Psoas muscle (tissue), 8 donors: ENCODE data around the gene FBRSL1. TPM values are rescaled to one million over a fixed set of nuclear protein-coding genes. Genes with fewer than 3 reads are reported as not detected.
A peak's percentile ranks its signal among the peaks of the same experiment; 100 is the strongest.

Experiments
- ATAC-seq, 4 donors: fragments of 200-7000 bp; cut with Tn5 transposase; one replicate each; pipeline ENCODE4 v1.9.1; 2020; ENCODE audit warnings: moderate library complexity in 3 of 4, mild to moderate bottlenecking in 2 of 4
- DNase-seq, 2 donors: peaks; one replicate each; pipeline ENCODE4 v3.0.0-alpha.2; 2020
- H3K27ac ChIP-seq: fragments of 200-600 bp; one replicate; pipeline ENCODE4 v1.8.0; 2022
- H3K27me3 ChIP-seq, 3 donors: fragments of 200-600 bp in 1 of 3; one replicate each; pipeline versions ENCODE4 v1.6.1 to v1.8.0; 2013 to 2022; ENCODE audit warnings: low read length in 2 of 3, mild to moderate bottlenecking in 2 of 3, moderate library complexity in 1 of 3; ENCODE audit not compliant: insufficient read depth in 3 of 3
- H3K36me3 ChIP-seq, 2 donors: fragments of 200-600 bp in 1 of 2; one replicate each; pipeline versions ENCODE4 v1.6.1 to v1.8.0; 2013 to 2022; ENCODE audit warnings: low read depth in 1 of 2, mild to moderate bottlenecking in 1 of 2, moderate library complexity in 1 of 2; ENCODE audit not compliant: insufficient read depth in 1 of 2
- H3K4me1 ChIP-seq: fragments of 200-600 bp; one replicate; pipeline ENCODE4 v1.8.0; 2022
- H3K4me3 ChIP-seq: fragments of 200-600 bp; one replicate; pipeline ENCODE4 v1.8.0; 2022; ENCODE audit warnings: mild to moderate bottlenecking
- H3K9me3 ChIP-seq: fragments of 200-600 bp; one replicate; pipeline ENCODE4 v1.8.0; 2022
- CTCF ChIP-seq: fragments of 200-600 bp; IDR thresholded peaks from one replicate; pipeline ENCODE4 v1.8.0; 2022; ENCODE audit warnings: antibody characterized with exemption
- WGBS, 3 donors: extraction: QIAGEN DNeasy Blood & Tissue Kit; methylation state at CpG; one replicate each; pipeline versions ENCODE4 v1.1.6 to v1.1.7; 2013; 5-methylcytosine and 5-hydroxymethylcytosine counted together
- intact Hi-C, 2 donors: fragments of 100-400 bp; cut with DNase I; formaldehyde crosslinking; loops; one replicate each; pipeline versions ENCODE4 v1.11.0 to v1.14.2; 2022
- polyA plus RNA-seq, 3 donors: library from polyadenylated mRNA; stranded (reverse); fragments of 200-250 nt; gene quantifications; one replicate each; pipeline ENCODE4 v1.2.3, GENCODE V29; 2013
- total RNA-seq, 4 donors: library from RNA; stranded (reverse); fragmentation: NEBNext Ultra II Directional in 2 of 4; extraction: Animal tissue kit (Norgen Biotek cat#: 25700) in 2 of 4; gene quantifications; one replicate each; pipeline versions ENCODE4 v1.2.1 to v1.2.4, GENCODE V29; 2021 to 2023
- donor health status: healthy with polysubstance abuse.
- donor health status: DM: no; HTN: no; CAD: no; lungs with moderate emphysema.
- donor health status: Bipolar disorder and iron deficiency.
- donor health status: healthy.
- donor health status: DM: yes; HTN: yes; CAD: no.
- donor health status: DM: no; HTN: no; CAD: no.
- donor health status: DM: no; HTN: no; CAD: no.
- donor health status: DM: yes; HTN: yes; CAD: no.

FBRSL1 gene
- total and polyA plus RNA-seq, 7 donors = 23.0 to 54.5 (median 40.1) TPM

GRCh38 chr12:132502149-132502881 is 12.4 kb downstream of the FBRSL1 start:
- no peak for TF ChIP-seq CTCF
- no peaks in the 10 kb centered on the region for H3K36me3 ChIP-seq
- no peaks in the 10 kb centered on the region for H3K9me3 ChIP-seq
- ATAC-seq = no peak
- no peak overlapping the region for H3K4me3 ChIP-seq
- peaks cover 92% of the 10 kb centered on the region for H3K4me1 ChIP-seq
- 50 to 64% (median 57%) methylated on average over 17 to 24 of the region's 24 CpGs for WGBS, 3 donors
- intact Hi-C loops = no loop called here
- no peak overlapping the region for H3K27ac ChIP-seq
- DNase-seq = no peak
- H3K27me3 ChIP-seq = no peaks in the 10 kb centered on the region

- TF ChIP-seq CTCF = no peak
- no peak overlapping the region for H3K4me3 ChIP-seq
- DNase-seq = no peak
- H3K27me3 ChIP-seq = no peaks in the 10 kb centered on the region
- ATAC-seq = no peak
- H3K4me1 ChIP-seq = peaks cover 92% of the 10 kb centered on the region
- no peaks in the 10 kb centered on the region for H3K9me3 ChIP-seq
- no peak overlapping the region for H3K27ac ChIP-seq
- no peaks in the 10 kb centered on the region for H3K36me3 ChIP-seq
- 67 to 70% (median 69%) methylated on average over 6 to 8 of the region's 8 CpGs for WGBS, 3 donors
- intact Hi-C loops = no loop called here
Observed at GRCh38 chr12:132502882-132503193, 12.9 kb downstream of the FBRSL1 start.

GRCh38 chr12:132503618-132504204 is 13.8 kb downstream of the FBRSL1 start:
- Histone ChIP-seq H3K4me1 (peaks cover 84% of the 10 kb centered on the region), H3K4me3 (no peak overlapping the region), H3K9me3 (no peaks in the 10 kb centered on the region), H3K27ac (no peak overlapping the region), H3K36me3 (peaks cover 0 to 6% of the 10 kb centered on the region in 2 donors), H3K27me3 (no peaks in the 10 kb centered on the region)
- TF ChIP-seq CTCF = no peak
- ATAC-seq (peak in 2 of 4 donors; percentile 22 to 47), DNase-seq (no peak)
- 37 to 50% (median 37%) methylated on average over 5 of the region's 5 CpGs for WGBS, 3 donors
- intact Hi-C loops = no loop called here

- intact Hi-C loops = no loop called here
- Histone ChIP-seq H3K4me1 (peaks cover 70% of the 10 kb centered on the region), H3K4me3 (no peak overlapping the region), H3K9me3 (no peaks in the 10 kb centered on the region), H3K27ac (peak overlapping the region; percentile 75), H3K27me3 (no peaks in the 10 kb centered on the region), H3K36me3 (peaks cover 0 to 12% of the 10 kb centered on the region in 2 donors)
- no peak for TF ChIP-seq CTCF
- ATAC-seq = no peak
- DNase-seq = peak; percentile 47 to 77
- 68 to 80% (median 75%) methylated on average over 26 to 27 of the region's 27 CpGs for WGBS, 3 donors
Observed at GRCh38 chr12:132505105-132505851, 15.3 kb downstream of the FBRSL1 start.
